Brain pericyte (primary cell): ENCODE results near the gene ZC3HAV1.
A peak's percentile ranks its signal among the peaks of the same experiment; 100 is the strongest.
"Not testable (repeated sequence)": the region's sequence is repeated elsewhere in the genome, so short reads cannot be mapped to it uniquely, and the experiment has no call there.

Experiments used
- DNase-seq: peaks from one replicate; pipeline ENCODE4 v3.0.0-alpha.2; 2012; ENCODE audit warnings: low read depth, low spot score

The ZC3HAV1 gene

GRCh38 chr7:139112741-139113250, 3.3 kb upstream of the ZC3HAV1 start:
- DNase-seq = no peak

GRCh38 chr7:139112316-139112715, 2.8 kb upstream of the ZC3HAV1 start:
- DNase-seq = no peak

DNA sequence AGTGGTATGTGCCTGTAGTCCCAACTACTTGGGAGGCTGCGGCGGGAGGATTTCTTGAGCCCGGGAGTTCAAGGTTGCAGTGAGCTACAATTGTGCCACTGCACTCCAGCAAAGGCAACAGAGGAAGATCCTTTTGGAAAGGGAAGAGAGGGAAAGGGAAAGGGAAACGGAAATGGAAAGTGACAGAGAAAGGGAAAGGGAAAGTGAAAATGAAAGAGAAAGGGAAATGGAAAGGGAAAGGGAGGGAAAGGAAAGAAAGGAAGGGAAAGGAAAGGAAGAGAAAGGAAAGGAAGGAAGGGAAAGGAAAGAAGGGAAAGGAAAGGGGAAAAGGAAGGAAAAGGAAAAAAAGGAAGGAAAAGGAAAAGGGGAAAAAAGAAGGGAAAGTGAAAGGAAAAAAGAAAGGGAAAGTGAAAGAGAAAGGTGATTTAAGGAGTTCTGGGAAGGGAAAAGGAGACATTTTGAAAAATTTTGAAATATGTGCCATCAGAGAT, 2.3 kb upstream of the ZC3HAV1 start:
- DNase-seq = no peak

DNA sequence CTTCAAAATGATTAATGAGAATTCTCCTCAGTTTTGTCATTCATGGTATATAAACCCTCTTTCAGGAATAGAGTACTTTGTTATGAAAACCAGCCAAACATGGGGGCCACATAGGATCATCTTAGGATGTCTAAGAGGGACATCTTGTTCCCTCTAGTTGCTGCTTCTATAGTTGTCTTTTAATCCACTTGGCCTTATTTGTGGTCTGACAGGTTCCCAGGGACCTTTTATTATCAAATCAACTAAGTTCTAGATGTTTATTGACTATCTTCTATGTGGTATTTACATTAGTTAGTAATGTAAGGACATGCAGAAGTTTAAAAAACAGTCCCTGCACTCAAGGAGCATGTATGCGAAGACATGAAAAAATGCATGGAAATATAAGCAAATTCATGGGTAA, 1.6 kb upstream of the ZC3HAV1 start:
- DNase-seq = no peak

- DNase-seq = no peak
Observed at GRCh38 chr7:139109983-139110411, 477 bp upstream of the ZC3HAV1 start.

GRCh38 chr7:139108266-139109187, 993 bp downstream of the ZC3HAV1 start:
- DNase-seq = no peak

DNA sequence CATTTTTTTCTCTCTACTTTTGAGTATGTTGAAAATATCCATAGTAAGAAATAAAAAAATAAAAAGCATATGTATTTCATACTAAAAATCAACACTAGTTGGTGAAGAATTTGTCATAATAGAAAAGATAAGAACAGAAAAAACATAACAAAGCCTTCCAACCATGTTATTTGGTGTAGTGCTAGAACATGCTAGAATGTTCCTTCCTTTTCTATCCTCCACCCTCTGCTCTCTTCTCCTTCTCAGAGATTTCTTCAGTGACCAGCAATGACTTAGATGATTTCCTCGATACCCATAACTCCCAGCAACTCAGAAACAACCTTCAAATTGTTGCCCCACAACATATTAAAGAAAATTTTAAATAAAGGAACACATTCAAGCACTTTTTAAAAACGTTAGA, 2.6 kb downstream of the ZC3HAV1 start:
- DNase-seq = no peak

GRCh38 chr7:139106227-139106626, 3.3 kb downstream of the ZC3HAV1 start:
- DNase-seq = not testable (repeated sequence)

DNA sequence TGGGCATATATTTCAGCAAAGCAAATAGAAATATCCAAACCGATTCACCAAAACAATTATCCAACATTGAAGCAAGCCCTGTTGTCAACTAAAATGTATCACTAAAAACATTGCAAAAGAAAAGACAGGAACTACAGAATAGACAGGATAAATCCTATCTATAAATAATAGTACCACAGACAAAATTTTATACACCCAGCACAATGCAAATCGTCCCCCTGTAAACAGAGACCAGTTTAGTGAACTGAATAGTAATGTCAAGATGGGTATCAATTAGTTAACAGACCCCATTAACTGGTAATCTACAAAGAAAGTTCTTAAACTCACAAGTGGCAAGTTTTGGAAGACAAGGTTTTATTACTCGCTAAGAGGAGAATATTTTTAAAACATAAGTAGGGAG, 4.0 kb downstream of the ZC3HAV1 start:
- no peak for DNase-seq

DNA sequence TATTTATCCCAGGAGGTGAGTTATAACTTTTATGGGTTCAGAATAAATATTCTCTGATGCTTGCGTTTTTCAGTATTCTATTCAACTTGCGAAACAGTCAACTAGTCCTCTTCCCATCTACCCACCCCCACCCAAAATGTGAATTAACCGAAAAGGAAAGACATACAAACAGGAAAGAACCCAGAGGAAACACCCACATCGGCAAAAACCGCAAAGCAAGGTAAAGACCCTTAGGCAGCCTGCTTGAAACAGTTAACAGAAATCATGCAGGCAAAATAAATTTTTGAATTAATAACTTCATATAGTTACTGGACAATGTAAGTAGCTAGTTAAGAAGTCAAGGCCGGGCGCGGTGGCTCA, 5.4 kb downstream of the ZC3HAV1 start:
- DNase-seq = no peak

DNA sequence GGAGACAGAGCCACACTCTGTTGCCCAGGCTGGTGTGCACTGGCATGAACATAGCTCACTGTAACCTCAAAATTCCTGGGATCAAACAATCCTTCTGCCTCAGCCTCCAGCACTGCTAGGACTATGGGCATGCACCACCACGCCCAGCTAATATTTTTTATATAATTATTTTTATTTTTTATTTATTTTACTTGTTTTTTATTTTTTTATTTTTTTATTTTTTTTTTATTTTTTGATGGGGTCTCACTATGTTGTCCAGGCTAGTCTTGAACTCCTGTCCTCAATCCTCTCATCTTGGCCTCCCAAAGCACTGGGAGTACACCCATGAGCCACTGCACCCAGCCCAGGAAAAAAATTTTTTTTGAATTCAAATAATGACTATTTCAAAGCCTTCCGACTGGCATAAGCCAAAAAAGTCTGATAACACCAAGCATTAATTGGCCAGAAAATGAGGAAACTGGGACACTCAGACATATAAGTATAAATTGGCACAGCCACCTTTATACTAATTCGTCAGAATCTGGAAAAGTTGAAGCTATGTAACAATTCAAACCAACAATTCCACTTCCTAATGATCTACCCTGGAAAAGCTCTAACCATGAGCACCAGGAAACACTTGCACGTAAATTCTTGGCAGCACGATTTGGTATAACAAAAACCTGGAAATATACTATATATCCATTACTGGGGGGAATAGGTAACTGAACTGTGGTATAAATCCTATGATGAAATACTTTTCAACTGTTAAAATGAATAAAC, 6.3 kb downstream of the ZC3HAV1 start:
- no peak for DNase-seq

DNA sequence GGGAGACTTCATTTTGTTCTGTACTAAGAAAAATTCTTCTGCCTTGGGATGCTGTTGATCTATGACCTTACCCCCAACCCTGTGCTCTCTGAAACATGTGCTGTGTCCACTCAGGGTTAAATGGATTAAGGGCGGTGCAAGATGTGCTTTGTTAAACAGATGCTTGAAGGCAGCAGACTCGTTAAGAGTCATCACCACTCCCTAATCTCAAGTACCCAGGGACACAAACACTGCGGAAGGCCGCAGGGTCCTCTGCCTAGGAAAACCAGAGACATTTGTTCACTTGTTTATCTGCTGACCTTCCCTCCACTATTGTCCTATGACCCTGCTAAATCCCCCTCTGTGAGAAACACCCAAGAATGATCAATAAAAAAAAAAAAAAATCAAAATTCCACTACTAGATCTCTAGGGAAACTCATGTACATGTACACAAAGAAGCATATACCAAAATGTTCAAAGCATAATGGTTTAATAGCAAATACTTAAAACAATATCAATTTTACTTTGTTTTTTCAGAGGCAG, 7.8 kb downstream of the ZC3HAV1 start:
- DNase-seq = not testable (repeated sequence)

DNA sequence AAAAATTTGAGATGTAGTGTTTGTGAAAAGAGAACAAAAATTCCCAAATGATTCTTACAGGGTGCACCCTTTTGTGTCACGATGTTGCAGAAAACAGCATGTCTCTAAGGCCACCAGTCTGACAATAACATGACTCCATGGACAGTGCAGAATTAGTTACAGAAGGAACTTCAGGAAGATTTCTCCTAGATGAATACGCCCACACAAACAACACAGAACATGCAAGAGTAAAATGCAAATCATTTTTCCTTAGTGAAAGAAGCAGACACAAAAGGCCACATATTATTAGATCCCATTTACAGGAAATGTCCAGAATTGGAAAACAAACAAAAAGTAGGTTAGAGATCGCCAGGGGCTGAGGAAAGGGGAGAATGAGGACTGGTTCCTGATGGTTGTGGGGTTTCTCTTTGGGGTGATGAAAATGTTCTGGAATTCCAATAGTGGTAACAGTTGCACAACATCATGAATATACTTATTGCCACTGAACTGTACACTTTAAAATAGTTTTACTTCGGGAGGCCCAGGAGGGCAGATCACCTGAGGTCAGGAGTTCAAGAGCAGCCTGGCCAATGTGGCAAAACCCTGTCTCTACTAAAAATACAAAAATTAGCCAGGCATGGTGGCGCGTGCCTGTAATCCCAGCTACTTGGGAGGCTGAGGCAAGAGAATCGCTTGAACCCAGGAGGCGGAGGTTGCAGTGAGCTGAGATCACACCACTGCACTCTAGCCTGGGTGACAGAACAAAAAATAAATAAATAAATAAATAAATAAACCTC, 10.2 kb downstream of the ZC3HAV1 start:
- no peak for DNase-seq

DNA sequence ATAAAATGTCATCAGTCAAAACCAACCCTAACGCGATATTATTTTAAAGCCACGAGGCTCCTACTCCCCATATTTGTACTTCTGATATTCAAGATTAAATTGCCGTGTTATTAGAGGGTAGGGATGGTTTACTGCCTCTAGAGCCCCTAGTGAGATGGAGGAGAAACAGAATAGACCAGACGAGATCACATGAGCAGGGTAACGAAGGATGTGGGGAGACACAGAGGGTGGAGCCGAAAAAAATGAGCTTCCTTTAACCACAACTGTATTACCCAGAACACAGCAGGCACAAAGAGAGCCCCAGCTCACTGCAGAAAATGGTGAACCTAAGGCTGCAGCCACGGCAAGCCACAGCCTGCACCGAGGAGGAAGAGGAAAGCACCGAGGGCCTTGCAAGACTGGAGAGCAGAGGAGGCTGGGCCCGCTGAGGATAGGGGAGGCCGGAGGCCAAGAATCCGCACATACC, 14.3 kb downstream of the ZC3HAV1 start:
- no peak for DNase-seq

- DNase-seq = peak; percentile 62
Observed at GRCh38 chr7:139094596-139094995, 14.9 kb downstream of the ZC3HAV1 start.

DNA sequence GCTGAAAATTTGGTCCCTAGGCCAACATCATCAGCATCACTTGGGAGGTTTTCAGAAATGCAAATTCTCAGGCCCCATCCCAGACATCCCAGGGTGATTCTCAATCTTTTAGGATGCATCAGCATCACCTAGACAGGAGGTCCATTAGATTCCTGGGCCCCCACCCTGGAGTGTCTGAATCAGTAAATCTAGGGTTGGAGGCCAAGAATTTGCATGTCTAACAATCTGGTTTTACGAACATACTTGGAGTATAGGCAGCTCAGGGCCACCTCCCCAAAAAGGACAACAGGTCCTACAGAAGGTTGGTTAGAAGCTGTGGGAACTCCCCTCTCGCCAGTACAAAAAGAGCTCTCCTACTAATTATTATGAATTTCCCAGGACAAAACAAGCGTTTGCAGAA, 15.5 kb downstream of the ZC3HAV1 start:
- DNase-seq = no peak

DNA sequence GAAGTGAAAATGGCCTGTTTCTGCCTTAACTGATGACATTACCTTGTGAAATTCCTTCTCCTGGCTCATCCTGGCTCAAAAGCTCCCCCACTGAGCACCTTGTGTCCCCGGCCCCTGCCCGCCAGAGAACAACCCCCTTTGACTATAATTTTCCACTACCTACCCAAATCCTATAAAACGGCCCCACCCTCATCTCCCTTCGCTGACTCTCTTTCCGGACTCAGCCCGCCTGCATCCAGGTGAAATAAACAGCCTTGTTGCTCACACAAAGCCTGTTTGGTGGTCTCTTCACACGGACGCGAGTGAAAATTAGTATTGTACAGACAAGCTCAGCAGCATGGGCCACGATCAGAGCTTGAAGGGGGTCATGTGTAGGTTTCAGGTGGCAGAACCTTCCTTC, 16.0 kb downstream of the ZC3HAV1 start:
- DNase-seq = not testable (repeated sequence)

GRCh38 chr7:139092090-139092796, 17.3 kb downstream of the ZC3HAV1 start:
- no peak for DNase-seq

- no peak for DNase-seq
Observed at GRCh38 chr7:139091677-139091996, 17.9 kb downstream of the ZC3HAV1 start.

DNA sequence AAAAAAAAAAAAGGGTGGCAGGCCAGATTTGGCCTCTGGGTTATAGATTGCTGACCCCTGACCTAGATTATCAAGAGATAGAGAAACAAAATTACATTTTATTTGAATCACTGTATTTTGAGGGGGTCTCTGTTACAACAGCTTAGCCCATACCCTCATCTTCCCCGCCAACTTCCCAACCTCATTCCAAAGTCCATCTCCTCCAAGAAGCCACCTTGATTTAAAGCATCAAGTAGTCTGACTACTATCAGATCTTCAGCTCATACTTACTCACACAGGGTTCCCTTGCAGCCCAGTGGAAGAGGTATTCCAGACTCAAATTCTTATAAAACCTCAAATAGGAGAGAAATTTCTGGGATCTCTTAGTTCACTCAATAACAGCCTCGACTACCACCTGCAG, 20.4 kb downstream of the ZC3HAV1 start:
- no peak for DNase-seq

DNA sequence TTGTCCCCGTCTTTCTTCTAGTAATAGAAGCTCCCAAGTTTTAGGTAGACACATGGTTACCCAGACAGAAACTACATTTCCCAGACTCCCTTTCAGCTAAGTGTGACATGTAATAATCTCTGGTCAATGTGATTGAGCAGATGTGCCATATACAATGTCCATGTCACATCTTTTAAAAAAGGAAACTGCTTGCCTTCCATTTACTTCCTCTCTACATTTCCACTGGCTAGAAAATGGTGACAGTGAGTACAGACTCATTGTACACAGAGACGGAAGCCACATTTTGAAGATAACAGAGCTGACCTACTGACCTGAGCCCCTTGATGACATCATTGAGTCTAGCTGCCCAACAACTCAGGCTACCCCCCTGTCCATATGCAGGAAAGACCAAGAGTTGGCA, 21.3 kb downstream of the ZC3HAV1 start:
- no peak for DNase-seq
